GM08714 (cell line): Measurements from ENCODE around the gene SPEF2.

Source experiments
- H3K4me3 ChIP-seq: fragments of 200-500 bp; sonication (Bioruptor generic); 2 replicates; pipeline ENCODE4 v1.5.1; 2014; ENCODE audit warnings: mild to moderate bottlenecking, low read length, inconsistent platforms
- ZNF274 ChIP-seq: IDR thresholded peaks from 2 replicates; pipeline ENCODE4 v1.6.1; 2012; ENCODE audit warnings: mild to moderate bottlenecking, low read depth, low read length

Gene SPEF2

GRCh38 chr5:35794684-35795375 is 177.2 kb downstream of the SPEF2 start:
- H3K4me3 ChIP-seq: no peak overlapping the region
- TF ChIP-seq ZNF274: no peak

GRCh38 chr5:35799181-35799580 is 181.5 kb downstream of the SPEF2 start:
- no peak overlapping the region for H3K4me3 ChIP-seq
- no peak for TF ChIP-seq ZNF274

- no peak overlapping the region for H3K4me3 ChIP-seq
- TF ChIP-seq ZNF274: no peak
These were observed 182.1 kb downstream of the SPEF2 start for GRCh38 chr5:35799753-35800152.

- no peak overlapping the region for H3K4me3 ChIP-seq
These were observed 185.6 kb downstream of the SPEF2 start for GRCh38 chr5:35803191-35803651.

GRCh38 chr5:35804201-35804653 is 186.6 kb downstream of the SPEF2 start:
- TF ChIP-seq ZNF274: no peak
- no peak overlapping the region for H3K4me3 ChIP-seq

More at GRCh38 chr5:35803191-35803651, 185.6 kb downstream of the SPEF2 start:
- no peak for TF ChIP-seq ZNF274

GRCh38 chr5:35804841-35805240 is 187.2 kb downstream of the SPEF2 start:
- TF ChIP-seq ZNF274: no peak
- no peak overlapping the region for H3K4me3 ChIP-seq

- no peak overlapping the region for H3K4me3 ChIP-seq
- no peak for TF ChIP-seq ZNF274
These were observed 192.9 kb downstream of the SPEF2 start for GRCh38 chr5:35810601-35811000.

- TF ChIP-seq ZNF274: no peak
- no peak overlapping the region for H3K4me3 ChIP-seq
These were observed 193.6 kb downstream of the SPEF2 start for GRCh38 chr5:35811108-35811741.

GRCh38 chr5:35813521-35813920 is 195.9 kb downstream of the SPEF2 start:
- TF ChIP-seq ZNF274: no peak
- no peak overlapping the region for H3K4me3 ChIP-seq

GRCh38 chr5:35815089-35815936 is 197.7 kb downstream of the SPEF2 start:
- TF ChIP-seq ZNF274: no peak
- no peak overlapping the region for H3K4me3 ChIP-seq

GRCh38 chr5:35816881-35817521 is 199.3 kb downstream of the SPEF2 start:
- no peak overlapping the region for H3K4me3 ChIP-seq
- TF ChIP-seq ZNF274: no peak

- TF ChIP-seq ZNF274: no peak
- no peak overlapping the region for H3K4me3 ChIP-seq
These were observed 201.4 kb downstream of the SPEF2 start for GRCh38 chr5:35819026-35819425.

GRCh38 chr5:35819668-35820067 is 202.0 kb downstream of the SPEF2 start:
- no peak overlapping the region for H3K4me3 ChIP-seq
- TF ChIP-seq ZNF274: no peak

- TF ChIP-seq ZNF274: no peak
- H3K4me3 ChIP-seq: no peak overlapping the region
These were observed 203.1 kb downstream of the SPEF2 start for GRCh38 chr5:35820735-35821134.

GRCh38 chr5:35821513-35821912 is 203.8 kb downstream of the SPEF2 start:
- no peak for TF ChIP-seq ZNF274
- no peak overlapping the region for H3K4me3 ChIP-seq
